Spleen (tissue), 11 donors: Measurements from ENCODE around the gene GABBR2. TPM values are rescaled to one million over a fixed set of nuclear protein-coding genes. Genes with fewer than 3 reads are reported as not detected.

Experiments used
- DNase-seq: peaks from one replicate; pipeline ENCODE4 v3.0.0-alpha.2; 2020
- H3K27ac ChIP-seq, 8 donors: fragments of 200-600 bp; sonication (generic) in 7 of 8; 1 replicate in 4 of 8; 2 replicates in 4 of 8; pipeline versions ENCODE4 v1.5.0 to v1.8.0; 2016 to 2021; ENCODE audit warnings: inconsistent platforms in 4 of 8, mild to moderate bottlenecking in 4 of 8, moderate library complexity in 1 of 8
- H3K27me3 ChIP-seq, 7 donors: fragments of 200-600 bp; sonication (generic) in 6 of 7; replicated peaks in 1 of 7; 1 replicate in 4 of 7; 2 replicates in 3 of 7; pipeline versions ENCODE4 v1.5.0 to v1.8.0; 2016 to 2021; ENCODE audit warnings: inconsistent platforms in 3 of 7, mild to moderate bottlenecking in 1 of 7
- H3K36me3 ChIP-seq, 6 donors: fragments of 200-600 bp; sonication (generic) in 5 of 6; 1 replicate in 4 of 6; 2 replicates in 2 of 6; pipeline versions ENCODE4 v1.5.0 to v1.8.0; 2016 to 2021; ENCODE audit warnings: inconsistent platforms in 2 of 6
- H3K4me1 ChIP-seq, 6 donors: fragments of 200-600 bp; sonication (generic) in 5 of 6; 1 replicate in 3 of 6; 2 replicates in 3 of 6; pipeline versions ENCODE4 v1.5.0 to v1.8.0; 2016 to 2021; ENCODE audit warnings: inconsistent platforms in 3 of 6
- H3K4me3 ChIP-seq, 8 donors: fragments of 200-600 bp; sonication (generic) in 7 of 8; 1 replicate in 4 of 8; 2 replicates in 4 of 8; pipeline versions ENCODE4 v1.5.0 to v1.8.0; 2016 to 2021; ENCODE audit warnings: inconsistent platforms in 4 of 8, mild to moderate bottlenecking in 4 of 8, moderate library complexity in 2 of 8
- H3K9me3 ChIP-seq, 8 donors: fragments of 200-600 bp; sonication (generic) in 7 of 8; 1 replicate in 4 of 8; 2 replicates in 4 of 8; pipeline versions ENCODE4 v1.5.0 to v1.8.0; 2016 to 2021; ENCODE audit warnings: inconsistent platforms in 4 of 8
- CTCF ChIP-seq, 11 experiments: fragments of 200-600 bp in 7 of 11; fragments of 450-650 bp in 4 of 11; sonication (generic) in 4 of 11; IDR thresholded peaks in 8 of 11; conservative IDR thresholded peaks in 3 of 11; 1 replicate in 7 of 11; 2 replicates in 4 of 11; pipeline versions ENCODE4 v1.4.0 to v1.8.0; 2016 to 2021; ENCODE audit warnings: antibody characterized with exemption in 11 of 11, inconsistent platforms in 4 of 11, mild to moderate bottlenecking in 1 of 11
- POLR2A ChIP-seq, 3 donors: fragments of 450-650 bp; IDR thresholded peaks; one replicate each; pipeline ENCODE4 v1.5.1; 2017; ENCODE audit warnings: antibody characterized with exemption in 3 of 3, mild to moderate bottlenecking in 1 of 3
- POLR2AphosphoS5 ChIP-seq, 3 donors: sonication (generic); formaldehyde crosslinking; IDR thresholded peaks; one replicate each; pipeline ENCODE4 v1.5.1; 2017; ENCODE audit warnings: antibody characterized with exemption in 3 of 3
- WGBS, 5 donors: extraction: QIAGEN DNeasy Blood & Tissue Kit in 3 of 5; methylation state at CpG; one replicate each; pipeline versions ENCODE4 v1.1.5 to v1.1.7; 2013 to 2018; 5-methylcytosine and 5-hydroxymethylcytosine counted together
- intact Hi-C: fragments of 100-400 bp; cut with DNase I; formaldehyde crosslinking; loops from one replicate; pipeline ENCODE4 v1.15.0; 2023; ENCODE audit warnings: low total_unique reads
- polyA plus RNA-seq, 3 donors: library from polyadenylated mRNA; stranded (reverse); fragments of 200-250 nt; gene quantifications; one replicate each; pipeline ENCODE4 v1.2.1, GENCODE V29; 2013
- total RNA-seq, 7 donors: library from RNA; depleted of rRNA in 3 of 7; stranded (reverse); fragments of >200 nt in 3 of 7; fragmentation: NEBNext Ultra II Directional in 4 of 7; extraction: Animal tissue kit (Norgen Biotek cat#: 25700) in 4 of 7; gene quantifications; one replicate each; pipeline versions ENCODE4 v1.1.0 to v1.2.1, GENCODE V29; 2016 to 2021
- donor health status: healthy with polysubstance abuse.
- donor health status: DM: no; HTN: no; CAD: no; lungs with moderate emphysema.
- donor health status: DM: no; HTN: no; CAD: no.
- donor health status: Bipolar disorder and iron deficiency.
- donor health status: healthy.
- donor health status: DM: no; HTN: no; CAD: no.
- donor health status: DM: yes; HTN: yes; CAD: no.

Gene GABBR2
- total and polyA plus RNA-seq, 10 donors, result 0.03 to 0.32 (median 0.07) TPM; not detected in 7

DNA sequence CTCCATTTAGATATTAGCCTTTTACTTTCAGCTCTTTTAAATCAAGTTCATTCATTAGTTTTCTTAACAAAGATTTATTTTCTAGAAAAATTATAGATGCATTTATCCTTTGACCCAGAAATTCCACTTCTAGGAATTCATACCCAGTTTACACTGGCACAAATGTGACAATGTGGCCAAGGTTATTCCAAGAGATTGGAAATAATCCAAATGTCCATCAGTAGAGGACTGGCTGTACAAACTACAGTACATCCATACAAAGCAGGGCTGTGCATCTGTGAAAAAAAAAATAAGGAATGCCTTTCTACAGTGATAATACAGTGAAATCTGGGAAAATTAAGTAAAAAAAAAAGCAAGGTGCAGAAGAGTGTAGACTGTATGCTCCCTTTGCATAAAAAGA is 149.2 kb downstream of the GABBR2 start:
- intact Hi-C loops, result no loop called here
- DNase-seq, result no peak
- no peaks in the 10 kb centered on the region for H3K4me1 ChIP-seq
- no peak overlapping the region for H3K27ac ChIP-seq
- no peak overlapping the region for H3K4me3 ChIP-seq
- TF ChIP-seq POLR2A (IDR thresholded peaks at IDR 0.05) (no peak), CTCF (IDR thresholded peaks at IDR 0.05 in 8 of 11, conservative IDR thresholded peaks at IDR 0.05 in 3 of 11) (no peak), POLR2AphosphoS5 (IDR thresholded peaks at IDR 0.05) (no peak)
- no peaks in the 10 kb centered on the region for H3K9me3 ChIP-seq
- no peaks in the 10 kb centered on the region for H3K36me3 ChIP-seq
- H3K27me3 ChIP-seq, result peaks cover 0 to 13% (median 0%) of the 10 kb centered on the region in 7 donors

- 57 to 78% (median 70%) methylated on average over 3 of the region's 3 CpGs for WGBS, 5 donors
- Histone ChIP-seq H3K27ac (no peak overlapping the region), H3K27me3 (peaks cover 0 to 15% (median 0%) of the 10 kb centered on the region in 7 donors), H3K4me3 (no peak overlapping the region), H3K9me3 (no peaks in the 10 kb centered on the region), H3K4me1 (no peaks in the 10 kb centered on the region), H3K36me3 (no peaks in the 10 kb centered on the region)
- intact Hi-C loops, result no loop called here
- TF ChIP-seq CTCF (IDR thresholded peaks at IDR 0.05 in 8 of 11, conservative IDR thresholded peaks at IDR 0.05 in 3 of 11) (no peak), POLR2A (IDR thresholded peaks at IDR 0.05) (no peak)
- no peak for DNase-seq
Measured at GRCh38 chr9:98558575-98558974, 150.2 kb downstream of the GABBR2 start.

DNA sequence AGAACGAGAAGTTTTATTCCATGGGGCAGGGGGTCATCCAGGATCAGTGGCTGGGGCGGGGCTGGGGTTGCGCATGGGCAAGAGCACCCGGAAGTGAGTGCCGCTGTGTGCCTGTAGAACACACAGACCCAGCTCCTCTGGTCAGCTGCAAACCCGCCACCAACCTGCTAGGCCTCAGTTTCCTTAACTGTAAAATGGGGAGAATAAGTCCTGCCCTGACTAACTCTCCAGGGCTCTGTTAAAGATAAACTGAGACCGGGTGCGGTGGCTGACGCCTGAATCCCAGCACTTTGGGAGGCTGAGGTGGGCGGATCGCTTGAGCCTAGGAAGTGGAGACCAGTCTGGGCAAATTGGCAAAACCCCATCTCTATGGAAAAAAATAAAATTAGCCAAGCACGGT is 152.2 kb downstream of the GABBR2 start:
- Histone ChIP-seq H3K36me3 (no peaks in the 10 kb centered on the region), H3K9me3 (no peaks in the 10 kb centered on the region), H3K4me3 (no peak overlapping the region), H3K4me1 (no peaks in the 10 kb centered on the region), H3K27me3 (peaks cover 0 to 19% (median 0%) of the 10 kb centered on the region in 7 donors), H3K27ac (no peak overlapping the region)
- 75 to 96% (median 87%) methylated on average over 11 to 12 of the region's 12 CpGs for WGBS, 5 donors
- intact Hi-C loops, result no loop called here
- no peak for DNase-seq
- TF ChIP-seq POLR2A (IDR thresholded peaks at IDR 0.05) (no peak), POLR2AphosphoS5 (IDR thresholded peaks at IDR 0.05) (no peak), CTCF (IDR thresholded peaks at IDR 0.05 in 8 of 11, conservative IDR thresholded peaks at IDR 0.05 in 3 of 11) (no peak)

GRCh38 chr9:98555651-98556465 is 152.9 kb downstream of the GABBR2 start:
- H3K4me3 ChIP-seq, result no peak overlapping the region
- no peak overlapping the region for H3K27ac ChIP-seq
- no peak for DNase-seq
- intact Hi-C loops, result no loop called here
- no peaks in the 10 kb centered on the region for H3K36me3 ChIP-seq
- peaks cover 0 to 23% (median 0%) of the 10 kb centered on the region in 7 donors for H3K27me3 ChIP-seq
- no peak for TF ChIP-seq POLR2A (IDR thresholded peaks at IDR 0.05)
- no peak for TF ChIP-seq CTCF (IDR thresholded peaks at IDR 0.05 in 8 of 11, conservative IDR thresholded peaks at IDR 0.05 in 3 of 11)
- no peak for TF ChIP-seq POLR2AphosphoS5 (IDR thresholded peaks at IDR 0.05)
- 76 to 94% (median 84%) methylated on average over 10 of the region's 10 CpGs for WGBS, 5 donors
- no peaks in the 10 kb centered on the region for H3K9me3 ChIP-seq
- H3K4me1 ChIP-seq, result no peaks in the 10 kb centered on the region
